Suppressor macrophage treated with lipopolysaccharide for 1 hour (primary cell): Measurements from ENCODE around the gene ACKR3.

Experiments
- DNase-seq, 3 donors: peaks; one replicate each; pipeline ENCODE4 v3.0.0-alpha.2; 2020 to 2022

The ACKR3 gene

DNA sequence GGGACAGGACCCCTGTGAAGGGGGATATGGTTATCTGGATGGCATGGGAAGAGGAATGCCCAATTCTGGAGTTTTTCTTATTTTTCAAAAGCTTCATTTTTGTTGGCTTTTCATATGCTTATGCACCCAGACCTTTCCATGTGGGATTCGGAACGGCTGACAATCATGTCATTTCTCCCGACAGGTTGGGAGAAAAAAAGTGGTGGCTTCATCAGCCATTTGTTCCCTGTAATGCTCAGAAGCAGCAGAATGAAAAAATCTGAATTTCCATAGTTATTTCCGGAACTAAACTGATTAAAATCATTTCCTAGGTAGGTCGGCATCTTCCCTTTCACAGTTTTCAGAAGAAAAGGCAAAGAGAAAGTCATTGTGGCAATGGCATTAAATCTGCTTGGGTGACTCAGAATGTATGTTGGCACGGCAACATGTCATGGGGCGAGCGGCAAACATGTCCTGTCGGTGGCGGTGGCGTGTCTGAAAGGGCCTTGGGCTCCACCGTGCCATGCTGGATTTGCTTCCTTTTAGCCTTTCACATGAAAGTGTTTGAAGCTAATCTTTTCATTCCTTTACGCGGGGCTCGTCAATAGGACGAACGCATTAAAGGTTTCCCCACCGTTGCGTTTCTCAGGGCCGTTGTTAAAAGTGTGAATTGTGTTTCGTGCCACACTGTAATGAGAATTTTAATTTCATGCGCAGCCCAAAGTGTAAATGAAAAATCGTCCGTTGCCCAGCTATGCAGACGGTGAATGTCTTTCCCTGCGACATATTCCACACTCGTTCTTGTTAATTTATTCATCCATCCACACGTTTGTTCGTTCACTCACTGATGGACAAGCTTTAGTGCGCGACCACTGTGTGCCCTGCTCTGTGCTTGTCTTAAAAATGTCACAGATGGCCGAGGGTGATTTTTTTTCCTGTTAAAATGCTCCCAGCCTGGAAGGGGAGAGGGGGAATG is 18.5 kb downstream of the ACKR3 start:
- no peak for DNase-seq

DNA sequence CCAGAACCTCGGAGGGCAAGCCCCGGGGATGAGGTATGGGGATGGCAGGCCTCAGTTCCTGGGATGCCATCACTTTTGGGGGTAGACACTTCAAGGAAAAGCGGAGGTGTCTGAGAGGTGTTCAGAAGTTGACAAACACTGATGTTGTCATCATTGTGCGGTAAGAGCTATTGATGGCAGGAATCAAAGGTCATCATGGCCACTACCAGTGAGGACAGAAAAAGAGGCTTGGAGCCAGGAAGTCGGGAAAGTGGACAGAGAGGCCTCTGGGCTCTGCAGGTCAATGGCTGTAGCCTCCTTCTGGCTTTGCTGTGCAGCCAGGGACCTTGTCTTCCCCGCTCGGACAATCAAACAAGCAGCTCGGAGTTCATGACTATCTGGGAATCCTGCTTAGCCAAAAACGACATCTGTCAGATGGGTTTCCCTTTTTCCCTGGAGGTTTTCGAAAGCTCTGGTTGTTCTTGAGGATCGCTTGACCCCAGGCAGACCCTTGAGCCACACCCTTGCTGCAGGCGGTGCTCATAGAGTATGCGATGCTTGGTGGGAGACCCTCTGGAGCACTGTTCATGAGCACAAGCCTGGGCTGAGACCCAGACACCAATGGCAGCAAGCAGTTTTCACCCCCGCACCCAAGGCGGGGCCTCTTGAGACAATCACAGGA is 19.4 kb downstream of the ACKR3 start:
- no peak for DNase-seq

DNA sequence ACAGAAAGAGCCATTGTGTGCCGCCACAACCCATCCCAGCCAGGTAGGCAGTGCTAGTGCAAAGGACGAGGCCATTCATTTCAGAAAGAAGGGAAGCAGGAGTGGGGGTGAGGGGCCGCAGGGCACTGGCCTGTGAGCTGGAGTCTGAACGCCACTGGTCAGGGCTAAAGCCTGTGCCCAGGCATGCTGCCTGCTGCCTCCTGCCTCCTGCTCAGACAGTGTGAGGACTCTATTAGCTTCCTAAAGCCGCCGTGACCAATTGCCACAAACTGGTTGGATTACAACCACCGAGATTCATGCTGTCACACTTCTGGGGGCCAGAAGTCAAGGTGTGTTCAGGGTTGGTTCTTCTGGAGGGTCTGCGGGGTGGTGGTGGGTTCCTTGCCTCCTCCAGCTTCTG is 21.2 kb downstream of the ACKR3 start:
- no peak for DNase-seq

DNA sequence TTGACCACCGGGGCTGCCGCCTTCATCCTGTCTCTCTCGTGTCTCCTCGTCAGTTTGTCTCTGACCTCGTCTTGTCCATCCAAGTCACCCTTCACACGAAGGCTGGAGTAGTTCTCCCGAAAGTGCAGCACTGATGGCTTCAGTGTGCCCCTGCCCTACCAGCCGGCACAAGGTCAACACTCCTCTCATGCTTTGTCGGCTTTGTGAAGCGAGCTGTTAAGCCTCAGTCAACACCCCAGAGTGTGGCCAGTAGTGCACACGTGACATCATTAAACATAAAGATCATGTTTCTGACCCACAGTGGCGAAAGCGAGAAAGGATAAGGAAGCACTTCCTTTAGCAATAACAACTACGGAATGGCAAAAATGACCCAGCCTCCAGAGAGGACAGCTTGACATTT is 23.2 kb downstream of the ACKR3 start:
- no peak for DNase-seq

DNA sequence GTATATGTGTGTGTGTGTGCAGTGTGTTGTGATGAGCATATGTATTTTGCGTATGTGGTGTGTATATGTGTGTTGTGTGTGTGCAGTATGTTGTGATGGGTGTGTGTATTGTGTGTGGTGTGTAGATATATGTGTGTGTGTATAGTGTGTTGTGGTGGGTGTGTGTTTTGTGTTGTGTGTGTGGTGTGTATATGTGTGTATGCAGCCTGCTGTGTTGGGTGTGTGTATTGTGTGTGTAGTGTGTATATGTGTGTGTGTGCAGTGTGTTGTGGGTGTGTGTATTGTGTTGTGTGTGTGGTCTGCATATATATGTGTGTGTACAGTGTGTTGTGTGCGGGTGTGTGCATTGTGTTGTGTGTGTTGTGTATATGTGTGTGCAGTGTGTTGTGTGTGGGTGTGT is 23.9 kb downstream of the ACKR3 start:
- no peak for DNase-seq

DNA sequence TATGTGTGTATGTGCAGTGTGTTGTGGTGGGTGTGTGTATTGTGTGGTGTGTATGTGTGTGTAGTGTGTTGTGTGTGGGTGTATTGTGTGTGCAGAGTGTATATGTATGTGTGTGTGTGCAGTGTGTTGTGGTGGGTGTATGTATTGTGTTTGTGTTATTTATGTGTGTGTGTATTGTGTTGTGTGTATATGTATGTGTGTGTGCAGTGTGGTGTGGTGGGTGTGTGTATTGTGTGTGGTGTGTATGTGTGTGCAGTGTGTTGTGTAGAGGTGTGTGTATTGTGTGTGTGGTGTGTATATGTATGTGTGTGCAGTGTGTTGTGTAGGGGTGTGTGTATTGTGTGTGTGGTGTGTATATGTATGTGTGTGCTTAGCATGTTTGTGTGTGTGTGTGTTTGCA is 24.3 kb downstream of the ACKR3 start:
- no peak for DNase-seq

DNA sequence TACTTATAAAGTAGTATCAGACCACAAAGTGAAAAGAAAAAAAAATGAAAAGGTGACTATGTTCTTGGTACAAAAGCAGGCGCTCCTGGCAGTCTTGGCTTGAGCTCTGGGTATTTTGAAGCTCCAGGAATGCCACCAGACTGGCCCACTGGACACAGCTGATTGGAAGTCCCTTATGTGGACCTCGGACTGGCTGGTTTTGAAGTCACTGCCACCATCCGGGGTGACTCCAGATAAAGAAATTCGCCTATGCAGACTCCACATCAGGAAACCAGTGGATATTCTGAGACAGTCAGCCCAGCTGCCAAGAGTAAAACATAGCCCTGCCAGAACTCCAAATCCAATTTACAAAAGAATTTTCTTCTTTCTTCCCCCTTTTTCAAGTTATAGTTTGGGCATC is 28.0 kb downstream of the ACKR3 start:
- DNase-seq, result no peak

DNA sequence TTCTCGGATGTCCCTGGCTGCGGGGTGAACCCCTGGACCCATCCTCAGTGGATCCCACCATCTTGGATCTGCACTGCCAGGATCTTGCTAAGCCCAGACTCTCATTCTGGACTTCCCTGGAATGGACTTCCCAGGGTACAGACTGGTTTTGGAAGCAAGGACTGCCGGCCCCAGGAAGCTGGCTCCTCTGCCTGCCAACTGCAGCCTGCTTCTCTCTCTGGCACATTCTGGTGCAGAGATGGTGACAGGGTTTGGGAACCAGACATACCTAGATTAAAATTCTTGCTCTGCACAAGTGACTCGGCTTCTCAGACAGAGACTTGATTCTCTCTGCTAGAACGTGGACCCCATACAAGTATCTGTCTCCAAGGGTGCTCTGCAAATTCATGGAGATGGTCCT is 29.4 kb downstream of the ACKR3 start:
- DNase-seq, result no peak

DNA sequence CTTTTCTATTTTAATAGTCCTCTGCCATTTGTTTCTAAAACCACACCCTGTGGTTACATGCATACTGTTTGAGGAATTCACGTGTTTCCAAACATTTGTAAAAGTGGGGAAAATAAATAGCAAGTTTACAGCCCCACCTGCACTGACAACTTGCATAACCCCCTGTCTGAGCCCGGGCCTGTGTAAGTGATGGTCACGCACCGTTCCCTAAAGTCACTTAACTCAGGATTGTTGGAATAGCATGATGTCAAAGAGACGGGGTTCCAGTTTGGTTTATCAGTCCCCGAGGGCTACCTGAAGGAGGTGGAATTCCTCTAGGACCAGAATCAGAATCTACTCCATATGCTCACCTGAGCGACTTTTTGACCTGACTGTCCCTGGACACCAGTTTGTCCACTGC is 30.5 kb downstream of the ACKR3 start:
- no peak for DNase-seq

DNA sequence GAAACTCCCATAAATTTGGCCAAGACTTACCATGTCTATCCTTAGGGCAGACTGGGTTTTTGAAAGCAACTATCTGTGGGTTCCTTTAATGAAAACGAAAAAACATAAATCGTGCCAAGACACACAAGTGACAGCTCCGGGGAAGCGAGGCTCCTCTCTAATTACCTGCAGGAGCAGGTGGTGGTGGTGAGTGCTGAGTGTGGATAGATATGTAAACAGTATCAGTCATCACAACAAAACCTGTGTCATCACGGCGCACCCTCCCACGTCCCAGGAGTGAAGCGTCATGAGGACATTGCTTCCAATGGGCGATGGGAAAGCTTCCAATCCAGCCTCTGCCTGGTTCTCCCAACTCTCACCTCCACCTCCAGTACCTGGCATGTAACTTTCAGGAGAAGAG is 31.3 kb downstream of the ACKR3 start:
- DNase-seq, result no peak

DNA sequence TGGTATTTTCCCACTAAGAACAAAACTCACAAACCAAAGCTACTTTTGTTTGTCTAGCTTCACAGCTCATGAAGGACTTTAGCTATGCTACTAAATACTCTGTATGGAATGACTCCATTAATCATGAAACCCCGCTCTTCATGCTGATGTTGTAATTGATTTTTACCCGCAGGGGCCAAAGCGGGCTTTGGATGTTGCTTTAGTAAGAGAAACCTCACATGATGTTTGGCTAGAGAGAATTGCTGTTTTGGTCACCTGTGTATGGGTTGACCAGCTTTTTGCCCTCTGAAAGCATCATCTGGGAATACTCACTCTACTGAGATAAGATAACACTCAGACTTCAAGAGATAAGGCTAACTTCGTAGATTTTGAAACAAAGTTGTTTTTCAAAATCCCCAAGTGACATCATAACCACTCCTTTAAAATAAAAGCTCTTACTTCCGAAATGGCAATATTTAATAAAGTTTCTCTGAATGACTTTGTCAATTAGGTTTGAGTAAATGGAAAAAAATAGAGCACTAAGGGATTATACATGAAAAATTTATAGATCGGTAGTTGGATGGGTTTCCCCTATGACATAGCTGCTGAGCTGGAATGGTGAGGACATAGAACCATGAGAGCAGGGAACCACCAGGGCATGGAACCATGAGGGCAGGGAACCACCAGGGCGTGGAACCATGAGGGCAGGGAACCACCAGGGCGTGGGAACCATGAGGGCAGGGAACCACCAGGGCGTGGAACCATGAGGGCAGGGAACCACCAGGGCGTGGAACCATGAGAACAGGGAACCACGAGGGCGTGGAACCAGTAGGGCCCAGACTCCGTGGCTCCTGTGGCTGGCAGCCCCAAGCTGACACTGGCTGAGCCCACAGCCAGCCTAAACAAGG is 31.9 kb downstream of the ACKR3 start:
- DNase-seq, result peak; percentile 29 to 48 (median 35)

DNA sequence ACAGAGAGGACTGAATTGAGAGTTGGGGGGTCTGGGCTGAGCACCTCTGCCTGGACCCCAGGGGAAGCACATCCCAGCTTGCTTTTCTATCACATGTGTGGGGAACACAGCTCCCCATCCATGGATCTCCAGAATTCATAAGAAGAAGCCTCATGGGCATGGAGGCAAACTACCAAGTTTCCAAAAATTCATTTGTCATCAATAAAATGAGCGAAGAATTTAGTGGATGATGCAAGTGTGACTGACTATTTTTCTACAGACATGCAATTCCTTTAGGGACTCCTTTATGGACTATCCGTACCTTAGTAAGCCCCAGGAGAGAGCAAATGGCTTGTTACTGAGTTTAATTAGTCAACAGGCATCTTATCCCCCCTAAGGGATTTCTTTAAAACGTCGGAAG is 33.1 kb downstream of the ACKR3 start:
- no peak for DNase-seq

DNA sequence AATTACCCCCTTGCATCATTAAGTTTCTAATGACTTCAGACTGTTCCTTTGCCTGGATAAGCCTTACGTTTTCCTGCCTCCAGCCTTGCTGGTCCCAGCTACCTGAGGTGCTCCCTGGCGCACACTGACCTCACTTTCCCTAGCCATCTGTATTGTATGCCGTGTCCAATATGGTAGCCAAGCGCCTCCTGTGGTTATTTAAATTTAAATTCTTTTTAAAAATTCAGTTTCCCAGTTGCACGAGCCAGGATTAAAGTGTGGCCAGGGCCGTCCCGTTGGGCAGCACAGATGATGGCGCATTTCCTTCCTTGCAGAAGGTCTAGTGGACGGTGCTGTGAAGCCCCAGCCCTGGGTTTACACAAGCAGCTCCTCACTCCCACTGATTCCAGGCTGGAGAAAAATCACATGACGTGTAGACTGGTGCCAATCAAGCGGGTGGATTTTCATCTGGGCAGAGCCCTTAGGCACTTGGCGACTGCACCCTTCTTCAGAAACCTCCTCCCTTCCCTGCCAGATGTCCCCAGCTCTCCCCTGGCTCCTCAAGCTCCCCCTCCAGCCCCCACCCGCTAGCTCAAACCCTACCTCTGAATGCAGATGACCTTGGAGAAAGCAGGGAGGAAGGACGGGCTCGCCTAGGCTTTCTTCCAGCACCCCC is 33.9 kb downstream of the ACKR3 start:
- no peak for DNase-seq

DNA sequence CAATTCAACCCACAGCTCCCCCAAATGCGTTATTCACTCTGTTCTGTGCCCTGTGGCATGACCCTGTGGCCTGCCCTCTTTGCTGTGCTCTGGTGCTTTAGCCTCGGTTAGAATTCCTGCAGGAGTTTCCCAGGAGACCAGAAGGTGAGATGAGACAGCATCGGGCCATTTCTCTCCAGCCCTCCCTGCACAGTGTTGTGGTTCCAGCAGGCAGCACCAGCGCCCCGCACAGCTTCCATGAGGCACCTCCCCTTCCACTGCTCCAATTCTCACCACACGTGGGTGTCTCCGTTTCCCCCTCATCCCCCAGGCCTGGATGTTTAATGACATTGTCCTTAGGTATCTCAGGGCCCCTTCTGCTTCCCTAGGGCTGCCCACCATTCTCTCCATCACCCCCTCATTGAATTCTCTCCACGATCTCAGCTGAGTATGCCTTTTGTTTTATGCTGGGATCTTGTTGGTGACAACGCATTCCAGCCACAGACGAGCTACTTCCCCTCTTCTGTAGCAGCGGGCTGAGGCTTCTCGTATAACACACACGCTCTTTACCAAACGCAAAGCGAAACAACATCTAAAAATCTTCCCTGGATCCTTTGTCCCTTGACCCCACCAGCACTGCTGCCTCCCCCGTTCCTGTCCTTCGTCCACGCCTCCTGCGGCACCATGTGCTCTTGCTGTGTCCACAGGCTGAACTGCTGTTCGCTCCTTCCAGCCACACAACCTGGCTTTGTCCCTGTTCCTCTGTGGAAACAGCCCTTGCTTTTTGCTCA is 35.1 kb downstream of the ACKR3 start:
- DNase-seq, result peak; percentile 54 to 63 (median 61)

DNA sequence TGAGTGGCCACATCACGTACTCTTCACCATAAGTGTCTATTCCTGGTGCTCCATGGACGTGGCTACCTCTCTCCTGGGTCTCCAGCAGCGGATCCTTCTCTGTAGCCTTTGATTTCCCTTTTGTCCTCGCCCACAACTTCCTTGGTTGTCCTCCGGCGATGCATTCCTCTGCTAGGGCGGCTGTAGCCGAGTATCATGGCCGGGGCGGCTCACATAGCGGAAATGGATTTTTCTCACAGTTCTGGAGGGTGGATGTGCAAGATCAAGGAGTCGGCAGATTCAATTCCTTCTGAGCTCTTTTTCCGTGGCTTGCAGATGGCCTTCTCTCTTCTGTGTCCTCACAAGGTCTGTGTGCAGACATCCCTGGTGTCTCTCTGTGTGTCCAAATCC is 35.7 kb downstream of the ACKR3 start:
- DNase-seq, result peak in 2 of 3 donors; percentile 8 to 17

DNA sequence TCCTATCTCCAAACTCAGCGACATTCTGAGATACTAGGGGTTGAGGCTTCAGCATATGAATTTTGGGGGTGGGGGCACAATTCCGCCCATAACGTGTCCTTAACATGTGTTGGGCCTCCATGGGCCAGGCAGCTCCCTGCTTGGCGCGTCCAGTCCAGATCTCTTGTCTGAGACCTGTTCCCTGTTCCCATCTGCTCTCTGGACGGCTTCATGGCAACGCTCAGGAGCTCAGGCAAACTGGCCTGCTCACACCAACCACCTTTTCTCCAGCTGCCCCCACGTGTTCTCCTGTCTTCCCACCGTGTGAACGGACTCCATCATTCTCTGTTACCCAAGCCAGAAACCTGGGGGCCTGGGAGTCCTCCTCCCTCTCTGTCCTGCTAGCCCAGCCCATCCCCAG is 36.4 kb downstream of the ACKR3 start:
- DNase-seq, result no peak

DNA sequence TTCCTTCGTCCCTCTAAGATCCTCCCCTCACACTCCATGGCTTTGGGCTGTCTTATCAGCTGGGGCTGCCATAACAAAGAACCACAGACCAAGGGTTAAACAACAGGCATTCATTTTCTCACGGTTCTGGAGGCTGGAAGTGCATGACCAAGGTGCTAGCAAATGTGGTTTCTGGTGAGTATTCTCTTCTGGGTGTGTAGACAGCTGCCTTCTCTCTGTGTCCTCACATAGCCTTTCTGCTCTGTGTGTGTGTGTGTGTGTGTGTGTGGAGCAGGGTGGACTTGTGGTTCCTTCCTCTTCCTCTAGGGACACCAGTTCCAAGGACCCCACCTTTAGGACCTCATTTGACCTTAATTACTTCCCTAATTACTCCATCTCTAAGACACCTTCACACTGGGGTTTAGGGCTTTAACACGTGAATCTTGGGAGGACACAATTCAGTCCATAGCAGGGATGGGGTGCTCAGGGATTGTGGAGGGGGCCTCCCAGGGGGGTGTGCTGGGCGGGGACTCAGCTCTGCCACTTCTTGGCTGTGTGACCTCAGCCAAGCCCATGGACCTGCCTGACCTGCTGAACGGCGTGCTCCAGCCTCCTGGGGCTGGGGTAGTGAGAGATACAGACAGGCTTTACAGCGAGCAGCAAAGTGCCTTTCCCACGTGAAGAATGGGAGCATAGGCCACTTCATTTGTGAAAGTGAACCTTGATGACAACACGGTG is 38.0 kb downstream of the ACKR3 start:
- peak in 2 of 3 donors; percentile 25 for DNase-seq

DNA sequence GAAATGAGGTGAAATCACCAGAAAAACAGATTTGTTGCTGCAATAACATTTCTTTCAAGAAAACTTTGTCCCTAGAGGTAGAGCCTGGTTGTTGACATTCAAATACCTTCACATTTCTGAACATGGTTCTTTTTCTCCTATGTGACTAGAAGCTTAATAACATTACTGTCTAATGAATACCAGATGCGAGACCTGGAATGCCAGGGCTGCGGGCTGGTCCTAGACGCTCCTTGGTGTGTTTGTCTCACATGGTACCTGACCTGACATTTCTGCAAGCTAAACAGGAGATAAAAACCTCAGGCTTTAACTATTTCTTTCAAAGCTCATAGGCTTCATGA is 38.5 kb downstream of the ACKR3 start:
- DNase-seq, result no peak

DNA sequence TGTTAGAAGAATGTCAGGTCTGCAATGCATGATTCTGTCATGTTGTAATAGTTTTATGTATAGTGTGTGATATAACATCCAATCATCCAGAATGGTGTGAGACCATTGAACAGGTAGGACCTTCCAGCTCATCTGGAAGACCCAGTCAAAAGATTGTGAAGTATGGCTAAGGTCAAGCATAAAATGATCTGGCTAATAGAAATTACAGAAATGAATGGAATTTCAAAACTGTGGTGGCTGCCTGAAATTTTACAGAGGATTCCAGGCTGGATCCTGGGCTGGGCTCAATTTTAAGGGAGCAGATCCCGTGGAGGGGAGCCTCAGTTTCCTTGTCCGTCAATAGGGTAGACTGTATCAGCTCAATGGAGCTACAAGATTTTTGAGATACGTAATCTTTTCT is 39.1 kb downstream of the ACKR3 start:
- no peak for DNase-seq

DNA sequence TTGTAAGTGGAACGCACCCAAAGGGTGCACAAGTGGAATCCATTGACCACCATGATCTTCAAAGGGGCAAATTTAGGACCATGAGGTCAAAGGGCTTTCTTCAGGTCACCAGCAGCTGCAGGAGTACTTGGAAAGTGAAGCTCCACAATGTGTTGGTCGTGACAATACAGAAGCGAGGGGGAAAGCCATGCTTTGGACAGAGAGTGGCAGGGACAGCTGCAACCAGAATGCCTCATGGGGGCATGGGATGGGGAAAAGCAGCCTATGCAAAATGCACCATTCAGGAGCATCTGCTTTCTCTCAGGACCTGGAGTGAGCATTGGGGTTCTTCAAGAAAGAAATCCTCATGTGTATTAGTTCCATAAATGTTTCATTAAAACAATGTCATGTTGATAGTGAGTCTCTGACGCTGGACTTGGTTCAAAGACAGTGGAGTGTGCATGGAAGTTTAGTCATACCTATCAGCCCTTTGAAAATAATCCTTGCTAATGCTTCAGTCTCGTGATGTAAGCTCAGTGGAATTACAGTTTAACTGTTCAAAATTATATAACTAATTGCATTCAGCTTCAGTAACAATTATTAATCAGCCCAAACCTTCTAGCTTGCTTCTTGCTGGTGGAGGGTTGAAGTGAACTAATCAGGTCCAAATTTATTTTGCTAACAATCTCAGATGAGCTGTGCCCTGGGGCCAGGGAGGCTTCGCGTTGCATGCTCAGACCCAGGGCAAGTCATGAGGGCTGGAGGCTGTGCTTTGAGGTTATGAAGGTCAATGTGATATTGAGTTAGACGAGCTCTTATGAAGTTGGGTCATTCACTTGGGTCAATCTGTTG is 41.6 kb downstream of the ACKR3 start:
- DNase-seq, result no peak

DNA sequence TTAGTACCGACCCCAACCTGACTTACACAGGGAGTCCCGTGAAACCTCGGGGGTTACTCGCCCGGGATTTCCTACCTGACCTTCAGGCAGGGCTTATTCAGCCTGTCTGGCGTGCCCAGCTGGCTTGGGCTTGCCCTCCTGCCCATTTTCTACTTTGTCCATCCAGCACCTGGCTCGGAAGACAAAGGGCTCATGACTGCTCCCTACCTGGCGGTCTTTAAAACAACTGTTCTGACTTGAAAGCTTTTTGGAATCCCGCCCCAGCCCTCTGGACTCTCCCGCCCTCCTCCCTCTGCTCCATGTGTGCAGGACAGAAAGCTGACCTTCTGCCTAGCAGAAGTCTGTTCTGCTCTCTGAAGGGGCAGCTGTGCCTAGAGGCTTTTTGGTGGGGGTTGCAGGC is 43.1 kb downstream of the ACKR3 start:
- DNase-seq, result no peak
